MM.1S (cell line): ENCODE measurements around the gene ADAMTS6.

Experiments
- EZH2phosphoT487 ChIP-seq: fragments of 300-600 bp; sonication (generic); IDR thresholded peaks from 2 replicates; pipeline ENCODE4 v1.6.1; 2018; ENCODE audit warnings: antibody characterized with exemption, low read length
- TF ChIP-seq, protein P1 (sequence below): fragments of 300-600 bp; sonication (generic); IDR thresholded peaks from 2 replicates; pipeline ENCODE4 v1.5.1; 2016; ENCODE audit warnings: antibody characterized with exemption, low read length, mixed read lengths

- TF ChIP-seq, protein P1, sequence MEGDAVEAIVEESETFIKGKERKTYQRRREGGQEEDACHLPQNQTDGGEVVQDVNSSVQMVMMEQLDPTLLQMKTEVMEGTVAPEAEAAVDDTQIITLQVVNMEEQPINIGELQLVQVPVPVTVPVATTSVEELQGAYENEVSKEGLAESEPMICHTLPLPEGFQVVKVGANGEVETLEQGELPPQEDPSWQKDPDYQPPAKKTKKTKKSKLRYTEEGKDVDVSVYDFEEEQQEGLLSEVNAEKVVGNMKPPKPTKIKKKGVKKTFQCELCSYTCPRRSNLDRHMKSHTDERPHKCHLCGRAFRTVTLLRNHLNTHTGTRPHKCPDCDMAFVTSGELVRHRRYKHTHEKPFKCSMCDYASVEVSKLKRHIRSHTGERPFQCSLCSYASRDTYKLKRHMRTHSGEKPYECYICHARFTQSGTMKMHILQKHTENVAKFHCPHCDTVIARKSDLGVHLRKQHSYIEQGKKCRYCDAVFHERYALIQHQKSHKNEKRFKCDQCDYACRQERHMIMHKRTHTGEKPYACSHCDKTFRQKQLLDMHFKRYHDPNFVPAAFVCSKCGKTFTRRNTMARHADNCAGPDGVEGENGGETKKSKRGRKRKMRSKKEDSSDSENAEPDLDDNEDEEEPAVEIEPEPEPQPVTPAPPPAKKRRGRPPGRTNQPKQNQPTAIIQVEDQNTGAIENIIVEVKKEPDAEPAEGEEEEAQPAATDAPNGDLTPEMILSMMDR, result no peak
- no peak for TF ChIP-seq EZH2phosphoT487
Observed at GRCh38 chr5:65512170-65512937, 30.6 kb upstream of the ADAMTS6 start.
